HG03432 (cell line): ENCODE data around the gene RASA4B.
A peak's percentile ranks its signal among the peaks of the same experiment; 100 is the strongest.
"Not testable (repeated sequence)": the region's sequence is repeated elsewhere in the genome, so short reads cannot be mapped to it uniquely, and the experiment has no call there.

Experiments used
- ATAC-seq: cut with Tn5 transposase; IDR thresholded peaks from one replicate; pipeline ENCODE4 v1.9.1; 2021; ENCODE audit warnings: mild to moderate bottlenecking, moderate library complexity; ENCODE audit not compliant: unreplicated experiment

Gene RASA4B

GRCh38 chr7:102474736-102475435 lies 42.7 kb downstream of the RASA4B start:
- not testable (repeated sequence) for ATAC-seq

- not testable (repeated sequence) for ATAC-seq
These were observed 43.5 kb downstream of the RASA4B start for GRCh38 chr7:102474116-102474515.

DNA sequence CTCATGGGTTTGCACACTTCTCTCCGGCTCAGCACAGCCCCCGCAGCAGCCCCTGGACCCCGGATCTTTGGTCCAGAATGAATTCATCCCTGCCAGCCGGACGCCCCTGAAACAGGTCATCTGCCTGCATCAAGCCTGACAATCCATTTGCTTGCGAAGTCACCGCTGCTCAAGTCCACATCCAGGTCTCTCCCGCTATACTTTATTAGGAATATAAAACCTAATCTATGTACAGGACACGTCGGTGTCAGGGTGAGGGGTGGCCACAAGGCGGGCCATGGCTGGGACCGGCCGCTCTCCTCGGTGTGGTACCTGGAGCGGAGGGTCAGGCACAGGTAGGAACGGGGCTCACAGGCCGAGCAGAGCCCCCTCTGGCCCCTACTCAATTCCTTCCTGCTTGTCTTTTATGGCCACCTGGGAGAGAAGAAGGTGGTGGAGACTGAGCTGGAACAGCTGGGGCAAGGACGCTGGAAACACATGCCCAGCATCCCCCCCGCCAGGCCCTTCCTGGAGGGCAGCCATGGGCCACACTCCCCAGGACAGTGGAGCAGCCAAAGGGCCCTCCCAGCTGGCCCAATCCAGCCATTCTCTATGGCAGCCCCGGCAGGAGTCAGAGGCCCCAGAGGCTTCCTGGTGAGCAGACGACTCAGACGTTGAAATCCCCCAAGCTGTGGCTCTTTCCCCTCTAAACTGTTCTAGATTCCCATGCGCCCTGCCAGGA lies 44.1 kb downstream of the RASA4B start:
- ATAC-seq = no peak

DNA sequence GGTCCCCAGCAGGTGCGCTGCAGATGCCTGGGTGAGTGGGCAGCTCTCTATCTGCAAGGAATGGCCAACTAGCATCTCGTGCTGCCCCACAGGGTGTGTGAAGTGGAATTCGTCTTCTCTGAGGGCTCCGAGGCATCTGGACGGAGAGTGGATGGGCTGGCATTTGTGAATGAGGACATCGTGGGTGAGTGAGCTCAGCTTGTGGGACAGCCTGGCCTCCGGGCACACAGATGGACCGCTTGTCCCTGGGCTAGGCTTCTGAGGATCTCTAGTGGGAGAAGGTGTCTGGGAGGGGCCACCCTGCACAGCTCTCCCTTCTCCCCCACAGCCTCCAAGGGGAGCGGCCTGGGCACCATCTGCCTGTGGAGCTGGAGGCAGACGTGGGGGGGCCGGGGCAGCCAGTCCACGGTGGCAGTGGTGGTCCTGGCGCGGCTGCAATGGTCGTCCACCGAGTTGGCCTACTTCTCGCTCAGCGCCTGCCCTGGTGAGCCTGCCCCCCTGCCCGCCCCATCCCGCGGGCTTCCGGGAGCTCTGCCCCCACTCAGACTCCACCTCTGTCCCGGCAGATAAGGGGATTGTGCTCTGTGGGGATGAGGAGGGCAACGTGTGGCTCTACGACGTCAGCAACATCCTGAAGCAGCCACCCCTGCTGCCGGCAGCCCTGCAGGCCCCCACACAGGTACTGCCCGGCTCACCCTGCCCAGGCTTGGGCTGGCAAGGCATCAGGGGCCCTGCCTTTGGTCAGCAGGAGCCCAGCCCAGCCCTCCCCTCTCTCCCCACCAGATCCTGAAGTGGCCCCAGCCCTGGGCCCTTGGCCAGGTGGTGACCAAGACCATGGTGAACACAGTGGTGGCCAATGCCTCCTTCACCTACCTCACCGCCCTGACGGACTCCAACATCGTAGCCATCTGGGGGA lies 45.2 kb downstream of the RASA4B start:
- no peak for ATAC-seq

DNA sequence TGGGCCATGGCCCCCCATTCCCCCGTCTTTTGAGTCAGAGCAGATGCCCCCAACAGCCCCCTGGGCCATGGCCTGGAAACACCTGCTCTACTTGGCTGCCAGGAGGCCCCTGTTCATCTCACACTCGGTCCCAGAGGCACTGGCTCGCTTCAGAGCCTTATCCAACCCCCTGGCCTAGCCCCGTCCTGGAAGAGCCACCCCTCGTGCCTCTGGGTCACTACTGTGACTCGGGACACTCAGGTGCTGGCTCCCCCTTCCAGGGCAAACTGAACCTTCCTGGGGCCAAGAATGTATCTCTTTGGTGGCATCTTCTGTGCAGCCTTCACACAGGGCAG lies 45.8 kb downstream of the RASA4B start:
- ATAC-seq = no peak

- ATAC-seq = no peak
These were observed 47.4 kb downstream of the RASA4B start for GRCh38 chr7:102469972-102470825.

DNA sequence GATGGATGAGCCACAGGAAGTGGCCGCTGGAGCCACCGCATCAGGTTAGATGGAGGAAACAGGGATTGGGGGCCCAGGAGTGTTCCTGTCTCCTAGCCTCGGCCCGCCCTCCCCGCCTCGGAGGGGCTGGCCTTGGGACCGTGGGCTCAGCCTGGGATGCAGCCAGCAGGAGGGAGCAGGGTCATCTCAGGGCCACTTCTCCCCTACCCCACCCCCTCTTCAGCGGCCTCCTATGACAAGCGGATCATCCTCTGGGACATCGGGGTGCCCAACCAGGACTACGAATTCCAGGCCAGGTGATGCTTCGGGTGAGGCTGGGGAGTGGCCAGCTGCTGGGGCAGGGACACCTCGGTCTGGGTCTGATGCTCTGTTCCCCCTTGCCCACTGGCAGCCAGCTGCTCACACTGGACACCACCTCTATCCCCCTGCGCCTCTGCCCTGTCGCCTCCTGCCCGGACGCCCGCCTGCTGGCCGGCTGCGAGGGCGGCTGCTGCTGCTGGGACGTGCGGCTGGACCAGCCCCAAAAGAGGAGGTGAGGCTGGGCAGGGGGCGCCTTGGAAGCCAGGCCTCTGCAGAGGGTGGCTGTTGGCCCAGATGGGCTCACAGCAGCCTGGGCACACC lies 48.1 kb downstream of the RASA4B start:
- ATAC-seq = no peak

DNA sequence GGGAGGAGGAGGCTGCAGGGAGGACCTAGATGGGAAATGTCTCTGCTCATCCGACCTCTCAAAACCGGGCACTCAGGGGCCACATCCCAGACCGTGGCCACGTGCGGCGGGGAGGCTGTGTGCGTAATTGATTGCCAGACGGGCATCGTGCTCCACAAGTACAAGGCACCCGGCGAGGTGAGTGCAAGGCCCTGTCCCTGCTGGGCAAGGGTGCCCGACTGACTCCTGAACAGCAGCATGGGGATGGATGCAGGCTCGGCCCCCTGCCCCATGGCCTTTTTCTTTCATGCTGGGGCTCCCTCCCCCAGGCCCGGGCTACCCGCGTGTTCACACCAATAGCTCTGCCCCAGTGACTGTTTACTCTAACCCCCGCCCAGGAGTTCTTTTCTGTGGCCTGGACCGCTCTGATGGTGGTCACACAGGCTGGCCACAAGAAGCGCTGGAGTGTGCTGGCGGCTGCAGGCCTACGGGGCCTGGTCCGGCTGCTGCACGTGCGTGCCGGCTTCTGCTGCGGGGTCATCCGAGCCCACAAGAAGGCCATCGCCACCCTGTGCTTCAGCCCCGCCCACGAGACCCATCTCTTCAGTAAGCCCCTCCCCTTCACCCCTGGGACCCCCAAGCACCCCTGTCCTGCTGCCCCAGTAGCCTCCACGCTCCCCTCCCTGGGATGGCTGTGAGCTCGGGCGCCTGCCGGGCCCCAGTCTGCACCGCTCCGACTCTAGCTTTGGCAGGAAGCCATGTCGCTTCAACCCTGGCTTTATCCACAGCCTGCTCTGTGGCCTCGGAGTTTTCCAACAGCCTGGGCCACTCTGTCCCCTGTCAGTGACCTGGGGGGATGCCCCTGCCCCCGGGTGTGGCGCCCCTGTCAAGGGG lies 48.9 kb downstream of the RASA4B start:
- ATAC-seq = no peak

DNA sequence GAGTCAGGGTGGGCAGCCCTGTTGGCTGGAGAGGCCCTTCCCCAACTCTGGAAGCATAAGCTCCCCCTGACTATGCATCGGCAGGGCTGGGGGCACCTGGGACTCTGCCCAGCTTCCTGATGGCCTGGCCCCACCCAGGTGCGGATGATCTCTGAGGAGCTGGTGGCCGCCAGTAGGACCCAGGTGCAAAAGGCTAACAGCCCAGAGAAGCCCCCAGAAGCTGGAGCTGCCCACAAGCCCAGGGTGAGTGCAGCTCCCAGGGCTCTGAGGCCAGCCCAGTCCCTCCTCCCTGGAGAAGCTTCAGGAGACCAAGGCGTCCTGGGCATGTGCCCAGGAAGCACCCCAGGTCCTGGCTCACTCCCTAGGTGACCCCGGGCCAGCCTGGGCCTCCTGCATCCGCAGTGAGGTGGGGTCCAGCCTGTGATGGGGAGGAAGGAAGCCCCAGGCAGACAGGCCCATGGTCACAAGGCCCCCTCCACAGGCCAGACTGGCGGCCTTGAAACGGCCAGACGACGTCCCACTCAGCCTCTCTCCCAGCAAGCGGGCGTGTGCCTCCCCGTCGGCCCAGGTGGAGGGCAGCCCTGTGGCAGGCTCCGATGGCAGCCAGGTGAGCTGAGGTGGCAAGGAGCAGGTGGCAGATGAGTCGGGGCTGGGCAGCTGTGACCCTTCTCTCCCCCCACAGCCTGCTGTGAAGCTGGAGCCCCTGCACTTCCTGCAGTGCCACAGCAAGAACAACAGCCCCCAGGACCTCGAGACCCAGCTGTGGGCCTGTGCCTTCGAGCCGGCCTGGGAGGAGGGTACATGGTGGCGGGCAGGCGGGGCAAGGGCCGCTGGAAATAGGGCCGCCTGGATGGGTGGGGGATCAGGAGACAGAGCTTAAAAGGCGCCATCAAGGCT lies 49.7 kb downstream of the RASA4B start:
- no peak for ATAC-seq

GRCh38 chr7:102466097-102466496 lies 51.5 kb downstream of the RASA4B start:
- no peak for ATAC-seq

DNA sequence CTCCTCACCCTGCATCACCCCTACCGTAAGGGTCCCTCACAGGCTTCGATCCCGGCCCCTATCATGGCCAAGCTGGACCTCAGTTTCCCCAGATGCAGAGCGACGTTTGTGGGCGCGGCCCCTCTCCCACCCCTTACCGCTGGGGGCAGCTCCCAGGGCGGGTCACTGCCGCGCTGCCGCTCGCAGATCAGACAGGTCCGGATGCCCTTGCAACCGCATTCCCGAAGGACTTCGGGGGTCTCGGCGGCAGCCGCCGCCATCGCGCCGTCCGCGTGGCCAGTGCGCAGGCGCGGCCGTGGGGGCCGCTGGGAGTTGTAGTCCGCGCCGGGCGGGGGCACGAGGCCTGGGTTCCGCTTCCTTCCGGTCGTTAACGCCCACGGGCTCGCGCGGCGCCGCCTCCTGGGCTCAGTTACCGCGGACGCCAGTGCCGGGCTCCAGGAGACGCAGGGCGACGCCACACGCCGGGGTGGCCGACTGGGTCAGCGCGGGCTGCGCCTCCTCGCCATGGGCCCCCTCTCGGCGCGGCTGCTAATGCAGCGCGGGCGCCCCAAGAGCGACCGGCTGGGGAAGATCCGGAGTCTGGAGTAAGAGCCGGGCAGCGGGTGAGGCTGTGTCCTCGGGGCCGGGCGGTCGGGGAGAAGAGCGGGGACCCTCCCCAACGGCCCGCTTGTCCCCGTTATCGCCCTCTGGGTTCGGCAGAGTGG lies 52.8 kb downstream of the RASA4B start, which contains the start of the genes ALKBH4 and LRWD1:
TSS of gene ALKBH4 (minus strand) at position 287 of the 704 bp plus-strand sequence. CDS start at position 260, 27 bp downstream.
TSS of gene LRWD1 (plus strand) at position 408 of the 704 bp plus-strand sequence. CDS start at position 505, 97 bp downstream.
- ATAC-seq = peak; percentile 88

DNA sequence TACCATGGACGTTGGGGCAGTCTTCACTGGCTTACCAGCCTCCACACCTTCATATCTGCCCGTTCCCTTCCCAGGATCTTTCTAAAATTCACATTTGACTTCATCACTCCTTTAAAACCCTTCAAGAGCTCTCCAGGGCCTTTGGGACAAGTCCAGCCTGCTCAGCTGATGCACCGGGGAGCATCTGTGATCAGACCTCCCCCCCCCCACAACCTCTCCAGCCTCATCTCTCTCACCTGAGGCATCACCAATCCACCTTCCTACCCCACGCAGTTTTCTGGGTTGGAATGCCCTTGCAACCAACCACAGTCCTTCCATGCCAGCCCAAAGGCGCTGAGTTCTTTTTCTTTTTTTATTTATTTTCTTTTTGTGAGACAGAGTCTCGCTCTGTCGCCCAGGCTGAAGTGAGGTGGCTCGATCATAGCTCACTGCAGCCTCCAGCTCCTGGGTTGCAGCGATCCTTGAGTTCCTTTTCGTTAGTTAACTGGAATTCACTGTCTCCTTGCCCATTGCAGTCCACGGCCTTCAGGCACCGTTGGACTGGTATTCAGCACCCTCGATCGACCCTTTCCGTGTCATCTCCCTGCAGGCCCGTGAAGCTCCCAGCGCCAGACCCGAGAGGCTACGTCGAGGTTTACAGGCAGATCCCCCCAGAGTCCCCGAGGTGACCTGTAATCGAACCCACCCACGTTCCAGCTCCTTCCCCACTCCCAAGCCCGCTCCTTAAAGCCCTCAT lies 53.6 kb downstream of the RASA4B start:
- no peak for ATAC-seq

DNA sequence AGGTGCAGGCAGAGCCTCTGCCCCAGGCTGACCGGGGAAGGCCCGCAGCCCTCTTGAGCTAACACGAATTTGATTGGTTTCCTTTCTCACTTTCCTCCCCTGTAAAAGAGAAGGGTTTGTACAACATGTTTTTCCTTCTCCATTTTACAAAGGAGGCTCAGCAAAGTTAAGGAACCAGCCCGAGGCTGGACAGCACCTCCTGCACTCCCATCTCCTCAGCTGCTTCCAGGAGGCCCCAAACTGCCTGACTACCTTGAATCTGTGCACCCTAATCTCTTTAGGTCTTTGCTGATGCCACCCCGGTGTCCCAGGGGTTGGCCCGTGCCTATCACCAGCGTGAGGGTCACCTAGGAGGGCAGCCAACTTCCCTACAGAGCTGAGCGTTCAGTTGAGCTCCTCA lies 57.1 kb downstream of the RASA4B start:
- ATAC-seq = no peak

- no peak for ATAC-seq
These were observed 58.2 kb downstream of the RASA4B start for GRCh38 chr7:102459221-102459844.

- no peak for ATAC-seq
These were observed 60.1 kb downstream of the RASA4B start for GRCh38 chr7:102457352-102457924.

DNA sequence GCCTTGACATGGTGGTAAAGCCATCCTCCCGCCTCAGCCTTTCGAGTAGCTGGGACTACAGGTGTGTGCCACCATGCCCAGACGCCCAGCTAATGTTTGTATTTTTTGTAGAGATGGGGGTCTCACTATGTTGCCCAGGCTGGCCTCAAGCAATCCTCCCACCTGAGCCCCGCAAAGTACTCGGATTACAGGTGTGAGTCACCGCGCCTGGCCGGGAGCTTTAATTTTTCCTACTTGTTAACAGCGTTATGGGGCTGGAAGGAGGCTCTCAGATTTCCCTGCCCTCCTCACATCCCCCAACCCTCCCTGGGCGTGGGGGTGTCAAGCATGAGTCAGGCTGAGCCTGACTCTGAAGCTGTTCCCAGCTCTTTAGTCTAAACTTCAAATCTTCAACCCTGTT lies 61.2 kb downstream of the RASA4B start:
- ATAC-seq = no peak
